H1 (cell line): Measurements from ENCODE around the gene TMEM25.

ENCODE experiments used
- CTCF ChIP-seq, 3 experiments: IDR thresholded peaks; 1 replicate in 2 of 3; 2 replicates in 1 of 3; pipeline versions ENCODE4 v1.5.1 to v1.6.1; 2011; ENCODE audit warnings: low read length in 3 of 3, mild to moderate bottlenecking in 3 of 3, inconsistent platforms in 2 of 3, low read depth in 1 of 3, moderate library complexity in 1 of 3; ENCODE audit not compliant: insufficient read depth in 1 of 3; ENCODE audit errors: control extremely low read depth in 1 of 3
- EGR1 ChIP-seq: IDR thresholded peaks from 2 replicates; pipeline ENCODE4 v1.6.1; 2011; ENCODE audit warnings: low read depth, low read length, borderline replicate concordance
- POLR2A ChIP-seq, 2 experiments: IDR thresholded peaks; 1 replicate in 1 of 2; 2 replicates in 1 of 2; pipeline ENCODE4 v1.6.1; 2011; ENCODE audit warnings: low read depth in 2 of 2, low read length in 2 of 2, mild to moderate bottlenecking in 2 of 2; ENCODE audit errors: control extremely low read depth in 1 of 2
- SP2 ChIP-seq: IDR thresholded peaks from 2 replicates; pipeline ENCODE4 v1.6.1; 2012; ENCODE audit warnings: mild to moderate bottlenecking, low read length, inconsistent platforms
- SRF ChIP-seq: IDR thresholded peaks from 2 replicates; pipeline ENCODE4 v1.6.1; 2011; ENCODE audit warnings: mild to moderate bottlenecking, low read depth, low read length, moderate library complexity

GRCh38 chr11:118522571-118523072 lies 8.4 kb upstream of the TMEM25 start:
- no peak for TF ChIP-seq POLR2A (IDR thresholded peaks at IDR 0.05; ENCODE audit: control extremely low read depth in 1 of 2, low read depth in 2 of 2, low read length in 2 of 2)
- TF ChIP-seq CTCF (IDR thresholded peaks at IDR 0.05; ENCODE audit: control extremely low read depth in 1 of 3, insufficient read depth in 1 of 3, low read depth in 1 of 3, low read length in 3 of 3) = peak; percentile 38 to 58 (median 51)
- no peak for TF ChIP-seq EGR1
- TF ChIP-seq SRF = no peak
- TF ChIP-seq SP2 = no peak
